Muscle of leg (tissue), 11 donors: ENCODE measurements around the gene AKR1E2. TPM values are rescaled to one million over a fixed set of nuclear protein-coding genes. Genes with fewer than 3 reads are reported as not detected.

Experiments used
- DNase-seq: peaks from one replicate; pipeline ENCODE4 v3.0.0; 2013
- H3K27ac ChIP-seq: one replicate; pipeline ENCODE4 v1.5.1; 2013; ENCODE audit warnings: mild to moderate bottlenecking, low read length, control low read depth
- H3K27me3 ChIP-seq: one replicate; pipeline ENCODE4 v1.6.1; 2013; ENCODE audit warnings: low read length; ENCODE audit not compliant: control insufficient read depth, insufficient read depth
- H3K36me3 ChIP-seq: one replicate; pipeline ENCODE4 v1.6.1; 2013; ENCODE audit warnings: low read length; ENCODE audit not compliant: control insufficient read depth, insufficient read depth
- H3K4me1 ChIP-seq: one replicate; pipeline ENCODE4 v1.6.1; 2013; ENCODE audit warnings: low read length; ENCODE audit not compliant: control insufficient read depth, insufficient read depth
- H3K4me3 ChIP-seq: one replicate; pipeline ENCODE4 v1.5.1; 2013; ENCODE audit warnings: low read length, control low read depth
- H3K9me3 ChIP-seq: replicated peaks from 2 replicates; pipeline ENCODE4 v1.6.1; 2013; ENCODE audit warnings: low read depth, low read length; ENCODE audit not compliant: control insufficient read depth
- WGBS: methylation state at CpG from one replicate; pipeline ENCODE4 v1.1.5; 2013; ENCODE audit warnings: missing lambda C conversion rate; ENCODE audit not compliant: insufficient coverage; 5-methylcytosine and 5-hydroxymethylcytosine counted together
- polyA plus RNA-seq, 8 donors: library from polyadenylated mRNA; unstranded; fragments of 120-200 nt; gene quantifications; one replicate each; pipeline versions ENCODE4 v1.2.1 to v1.2.3, GENCODE V29; 2013; ENCODE audit warnings: inconsistent platforms in 1 of 8, low replicate concordance in 1 of 8; ENCODE audit not compliant: insufficient read length in 8 of 8, insufficient read depth in 1 of 8
- total RNA-seq: library from RNA; stranded (reverse); fragments of 120-200 nt; gene quantifications from one replicate; pipeline ENCODE4 v1.2.4, GENCODE V29; 2013

The AKR1E2 gene
- total and polyA plus RNA-seq, 9 donors = 2.0 to 7.8 (median 3.1) TPM

- no peak overlapping the region for H3K27ac ChIP-seq
- no peaks in the 10 kb centered on the region for H3K9me3 ChIP-seq
- 90% methylated on average over 1 of the region's 4 CpGs for WGBS
- H3K36me3 ChIP-seq = peaks cover 45% of the 10 kb centered on the region
- H3K4me1 ChIP-seq = no peaks in the 10 kb centered on the region
- H3K4me3 ChIP-seq = no peak overlapping the region
- H3K27me3 ChIP-seq = no peaks in the 10 kb centered on the region
- DNase-seq = no peak
Observed at GRCh38 chr10:4839353-4839752, 13.3 kb downstream of the AKR1E2 start.

- Histone ChIP-seq H3K27ac (no peak overlapping the region), H3K4me3 (no peak overlapping the region), H3K9me3 (no peaks in the 10 kb centered on the region), H3K27me3 (no peaks in the 10 kb centered on the region), H3K4me1 (no peaks in the 10 kb centered on the region), H3K36me3 (peaks cover 50% of the 10 kb centered on the region)
- no peak for DNase-seq
- WGBS = 50% methylated on average over 1 of the region's 2 CpGs
Observed at GRCh38 chr10:4840151-4840550, 14.1 kb downstream of the AKR1E2 start.

- Histone ChIP-seq H3K27me3 (no peaks in the 10 kb centered on the region), H3K9me3 (no peaks in the 10 kb centered on the region), H3K27ac (no peak overlapping the region), H3K4me3 (no peak overlapping the region), H3K36me3 (peaks cover 25% of the 10 kb centered on the region), H3K4me1 (no peaks in the 10 kb centered on the region)
- DNase-seq = no peak
- WGBS = 89% methylated on average over 9 of the region's 16 CpGs
Observed at GRCh38 chr10:4843525-4844180, 17.6 kb downstream of the AKR1E2 start.

GRCh38 chr10:4844864-4845263, 18.9 kb downstream of the AKR1E2 start:
- no peak for DNase-seq
- no peaks in the 10 kb centered on the region for H3K9me3 ChIP-seq
- H3K27ac ChIP-seq = no peak overlapping the region
- H3K4me1 ChIP-seq = no peaks in the 10 kb centered on the region
- H3K36me3 ChIP-seq = peaks cover 20% of the 10 kb centered on the region
- H3K27me3 ChIP-seq = no peaks in the 10 kb centered on the region
- H3K4me3 ChIP-seq = no peak overlapping the region
- 94% methylated on average over 24 of the region's 25 CpGs for WGBS

- peaks cover 19% of the 10 kb centered on the region for H3K36me3 ChIP-seq
- WGBS = 95% methylated on average over 6 of the region's 11 CpGs
- no peaks in the 10 kb centered on the region for H3K9me3 ChIP-seq
- no peak for DNase-seq
- no peaks in the 10 kb centered on the region for H3K27me3 ChIP-seq
- no peak overlapping the region for H3K27ac ChIP-seq
- peaks cover 5% of the 10 kb centered on the region for H3K4me1 ChIP-seq
- no peak overlapping the region for H3K4me3 ChIP-seq
Observed at GRCh38 chr10:4845766-4846165, 19.8 kb downstream of the AKR1E2 start.

GRCh38 chr10:4846775-4847174, 20.8 kb downstream of the AKR1E2 start:
- peaks cover 6% of the 10 kb centered on the region for H3K4me1 ChIP-seq
- H3K27ac ChIP-seq = no peak overlapping the region
- no peak overlapping the region for H3K4me3 ChIP-seq
- H3K27me3 ChIP-seq = no peaks in the 10 kb centered on the region
- no CpG with 5 or more reads among the region's 5 CpGs for WGBS
- DNase-seq = no peak
- H3K36me3 ChIP-seq = peaks cover 16% of the 10 kb centered on the region
- H3K9me3 ChIP-seq = no peaks in the 10 kb centered on the region

- Histone ChIP-seq H3K27me3 (no peaks in the 10 kb centered on the region), H3K27ac (no peak overlapping the region), H3K36me3 (peaks cover 16% of the 10 kb centered on the region), H3K9me3 (no peaks in the 10 kb centered on the region), H3K4me1 (peaks cover 11% of the 10 kb centered on the region), H3K4me3 (no peak overlapping the region)
- WGBS = 67% methylated on average over 1 of the region's 7 CpGs
- DNase-seq = peak; percentile 29
Observed at GRCh38 chr10:4847561-4848355, 21.8 kb downstream of the AKR1E2 start.

- WGBS = 67% methylated on average over 2 of the region's 7 CpGs
- Histone ChIP-seq H3K27me3 (no peaks in the 10 kb centered on the region), H3K9me3 (no peaks in the 10 kb centered on the region), H3K4me3 (no peak overlapping the region), H3K4me1 (peaks cover 11% of the 10 kb centered on the region), H3K27ac (no peak overlapping the region), H3K36me3 (peaks cover 11% of the 10 kb centered on the region)
- no peak for DNase-seq
Observed at GRCh38 chr10:4848356-4849041, 22.5 kb downstream of the AKR1E2 start.

- 95% methylated on average over 3 of the region's 5 CpGs for WGBS
- H3K36me3 ChIP-seq = peaks cover 6% of the 10 kb centered on the region
- DNase-seq = no peak
- H3K9me3 ChIP-seq = no peaks in the 10 kb centered on the region
- H3K27ac ChIP-seq = no peak overlapping the region
- H3K4me1 ChIP-seq = peaks cover 11% of the 10 kb centered on the region
- H3K27me3 ChIP-seq = no peaks in the 10 kb centered on the region
- H3K4me3 ChIP-seq = no peak overlapping the region
Observed at GRCh38 chr10:4849042-4849402, 23.0 kb downstream of the AKR1E2 start.

- H3K36me3 ChIP-seq = peaks cover 6% of the 10 kb centered on the region
- H3K27ac ChIP-seq = no peak overlapping the region
- peaks cover 11% of the 10 kb centered on the region for H3K4me1 ChIP-seq
- H3K27me3 ChIP-seq = no peaks in the 10 kb centered on the region
- peak; percentile 95 for DNase-seq
- 6% methylated on average over 11 of the region's 12 CpGs for WGBS
- no peaks in the 10 kb centered on the region for H3K9me3 ChIP-seq
- H3K4me3 ChIP-seq = no peak overlapping the region
Observed at GRCh38 chr10:4849555-4850242, 23.7 kb downstream of the AKR1E2 start.
